ENCODE results near the gene RAP2A. TPM values are rescaled to one million over a fixed set of nuclear protein-coding genes. Genes with fewer than 3 reads are reported as not detected.

Gene RAP2A
- total RNA-seq, 1 donor from 2014 or later = 46.6 TPM

DNA sequence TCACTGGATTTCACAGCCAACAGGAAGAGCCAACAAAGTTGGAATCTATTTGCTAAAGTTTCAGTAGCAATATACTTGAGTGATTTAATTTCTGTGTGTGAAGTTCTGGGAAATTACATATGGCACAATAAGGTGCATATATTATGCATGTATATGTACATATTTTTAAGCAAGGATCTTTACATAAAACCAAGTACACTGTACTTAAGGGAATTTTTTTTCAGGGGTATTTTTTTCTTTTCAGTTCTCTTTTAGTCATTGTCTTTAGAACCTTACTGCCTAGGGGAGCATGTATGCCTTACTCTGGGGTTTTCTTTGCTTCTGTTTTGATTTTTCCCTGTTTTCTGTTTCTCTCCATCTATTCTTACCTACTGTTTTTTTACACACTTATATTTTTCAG is 7.4 kb downstream of the RAP2A start:
- Mint-ChIP-seq H3K4me3 (ENCODE audit: unreplicated experiment) (no peak overlapping the region), H3K4me1 (ENCODE audit: low read depth, unreplicated experiment) (peaks cover 2% of the 10 kb centered on the region), H3K27ac (ENCODE audit: unreplicated experiment) (no peak overlapping the region), H3K36me3 (ENCODE audit: low read depth, unreplicated experiment) (no peaks in the 10 kb centered on the region), H3K27me3 (ENCODE audit: low read depth, unreplicated experiment) (no peaks in the 10 kb centered on the region), H3K9me3 (ENCODE audit: unreplicated experiment) (no peaks in the 10 kb centered on the region)
- H3K4me2 ChIP-seq (ENCODE audit: low read length) = no peak overlapping the region
- peaks cover 32% of the 10 kb centered on the region for H4K20me1 ChIP-seq (ENCODE audit: insufficient read depth, low read length)
- no peaks in the 10 kb centered on the region for H3K27me3 ChIP-seq (ENCODE audit: insufficient read depth, low read length)
- peaks cover 80% of the 10 kb centered on the region for H3K79me2 ChIP-seq (ENCODE audit: insufficient read depth, low read length)
- H2AFZ ChIP-seq (ENCODE audit: low read depth, low read length) = no peak overlapping the region
- no peak overlapping the region for H3K27ac ChIP-seq (ENCODE audit: low read depth, low read length)
- H3K36me3 ChIP-seq (ENCODE audit: insufficient read depth, low read length) = no peaks in the 10 kb centered on the region
- H3K9me3 ChIP-seq (ENCODE audit: insufficient read depth, low read depth, low read length) = no peaks in the 10 kb centered on the region
- no peak overlapping the region for H3K4me3 ChIP-seq (ENCODE audit: insufficient read depth, low read depth, low read length)
- no peaks in the 10 kb centered on the region for H3K4me1 ChIP-seq (ENCODE audit: insufficient read depth, low read length)
- TF ChIP-seq, protein P1, sequence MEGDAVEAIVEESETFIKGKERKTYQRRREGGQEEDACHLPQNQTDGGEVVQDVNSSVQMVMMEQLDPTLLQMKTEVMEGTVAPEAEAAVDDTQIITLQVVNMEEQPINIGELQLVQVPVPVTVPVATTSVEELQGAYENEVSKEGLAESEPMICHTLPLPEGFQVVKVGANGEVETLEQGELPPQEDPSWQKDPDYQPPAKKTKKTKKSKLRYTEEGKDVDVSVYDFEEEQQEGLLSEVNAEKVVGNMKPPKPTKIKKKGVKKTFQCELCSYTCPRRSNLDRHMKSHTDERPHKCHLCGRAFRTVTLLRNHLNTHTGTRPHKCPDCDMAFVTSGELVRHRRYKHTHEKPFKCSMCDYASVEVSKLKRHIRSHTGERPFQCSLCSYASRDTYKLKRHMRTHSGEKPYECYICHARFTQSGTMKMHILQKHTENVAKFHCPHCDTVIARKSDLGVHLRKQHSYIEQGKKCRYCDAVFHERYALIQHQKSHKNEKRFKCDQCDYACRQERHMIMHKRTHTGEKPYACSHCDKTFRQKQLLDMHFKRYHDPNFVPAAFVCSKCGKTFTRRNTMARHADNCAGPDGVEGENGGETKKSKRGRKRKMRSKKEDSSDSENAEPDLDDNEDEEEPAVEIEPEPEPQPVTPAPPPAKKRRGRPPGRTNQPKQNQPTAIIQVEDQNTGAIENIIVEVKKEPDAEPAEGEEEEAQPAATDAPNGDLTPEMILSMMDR (IDR thresholded peaks at IDR 0.05; ENCODE audit: insufficient read depth, low read depth, low read length) = no peak
- TF ChIP-seq EZH2 (IDR thresholded peaks at IDR 0.05; ENCODE audit: insufficient read depth, low read length) = no peak
- no peak for DNase-seq (ENCODE audit: low read depth)
- H3K9ac ChIP-seq (ENCODE audit: low read length) = no peak overlapping the region
- FAIRE-seq = no peak

DNA sequence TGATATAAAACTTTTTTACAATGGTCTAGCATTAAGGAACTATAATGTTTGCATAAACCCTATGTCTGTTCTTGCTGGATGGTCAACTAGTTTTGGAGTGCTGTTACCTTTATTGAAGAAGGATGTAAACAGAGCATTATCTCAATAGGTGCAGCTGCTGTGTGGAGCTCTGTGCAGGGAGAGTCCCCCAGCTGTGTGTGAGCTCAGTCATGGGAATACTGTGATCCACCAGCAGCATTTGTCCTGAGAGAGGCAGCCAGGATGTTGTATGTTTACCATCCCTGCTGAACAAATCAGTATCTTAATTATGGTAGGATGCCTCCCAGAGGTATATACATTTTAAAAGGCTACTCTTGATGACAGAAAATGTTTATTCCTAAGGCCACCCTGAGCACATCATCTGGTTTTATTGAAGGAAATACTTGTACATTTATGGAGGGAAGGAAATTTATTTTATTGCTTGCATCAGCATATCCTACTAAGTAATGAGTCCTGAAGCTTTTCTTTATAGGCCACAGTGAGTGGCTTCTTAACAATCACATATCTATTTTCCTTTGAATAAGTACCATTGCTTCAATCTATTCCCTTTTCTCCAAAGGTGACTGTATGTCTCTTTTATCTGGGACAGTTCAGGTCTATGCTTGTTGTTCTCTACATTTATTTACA is 11.7 kb downstream of the RAP2A start:
- no peaks in the 10 kb centered on the region for H3K9me3 Mint-ChIP-seq (ENCODE audit: unreplicated experiment)
- Histone ChIP-seq H3K36me3 (ENCODE audit: insufficient read depth, low read length) (no peaks in the 10 kb centered on the region), H3K27me3 (ENCODE audit: insufficient read depth, low read length) (no peaks in the 10 kb centered on the region), H3K4me3 (ENCODE audit: insufficient read depth, low read depth, low read length) (no peak overlapping the region), H4K20me1 (ENCODE audit: insufficient read depth, low read length) (peaks cover 33% of the 10 kb centered on the region), H3K27ac (ENCODE audit: low read depth, low read length) (no peak overlapping the region), H3K4me1 (ENCODE audit: insufficient read depth, low read length) (no peaks in the 10 kb centered on the region), H3K9me3 (ENCODE audit: insufficient read depth, low read depth, low read length) (no peaks in the 10 kb centered on the region), H3K9ac (ENCODE audit: low read length) (no peak overlapping the region), H3K79me2 (ENCODE audit: insufficient read depth, low read length) (peaks cover 68% of the 10 kb centered on the region), H3K4me2 (ENCODE audit: low read length) (no peak overlapping the region), H2AFZ (ENCODE audit: low read depth, low read length) (no peak overlapping the region)
- H3K36me3 Mint-ChIP-seq (ENCODE audit: low read depth, unreplicated experiment) = peaks cover 3% of the 10 kb centered on the region
- H3K27me3 Mint-ChIP-seq (ENCODE audit: low read depth, unreplicated experiment) = no peaks in the 10 kb centered on the region
- no peak for DNase-seq (ENCODE audit: low read depth)
- H3K4me3 Mint-ChIP-seq (ENCODE audit: unreplicated experiment) = no peak overlapping the region
- no peak overlapping the region for H3K27ac Mint-ChIP-seq (ENCODE audit: unreplicated experiment)
- H3K4me1 Mint-ChIP-seq (ENCODE audit: low read depth, unreplicated experiment) = peaks cover 8% of the 10 kb centered on the region
- no peak for TF ChIP-seq EZH2 (IDR thresholded peaks at IDR 0.05; ENCODE audit: insufficient read depth, low read length)
- TF ChIP-seq, protein P1 (IDR thresholded peaks at IDR 0.05; ENCODE audit: insufficient read depth, low read depth, low read length) = no peak
- no peak for FAIRE-seq

DNA sequence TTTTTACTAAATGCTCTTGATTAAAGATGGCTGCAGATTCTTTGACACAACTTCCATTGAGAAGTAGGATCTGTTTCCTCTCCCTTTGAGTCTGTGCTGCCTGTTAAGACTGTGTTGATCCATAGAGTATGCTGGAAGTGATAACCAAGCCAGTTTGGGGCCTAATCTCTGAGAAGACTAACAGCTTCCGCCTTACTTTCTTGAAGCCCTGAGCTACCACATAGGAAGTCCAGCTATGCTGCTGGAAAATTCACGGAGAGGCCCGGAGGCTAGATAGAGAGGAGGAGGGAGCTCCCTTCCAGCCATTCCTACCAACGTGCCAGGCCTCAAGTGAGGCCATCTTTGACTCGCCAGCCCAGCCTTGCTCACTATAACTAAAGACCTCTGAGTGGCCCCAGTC is 12.5 kb downstream of the RAP2A start:
- no peak overlapping the region for H3K4me3 ChIP-seq (ENCODE audit: insufficient read depth, low read depth, low read length)
- no peak overlapping the region for H3K4me2 ChIP-seq (ENCODE audit: low read length)
- Mint-ChIP-seq H3K36me3 (ENCODE audit: low read depth, unreplicated experiment) (peaks cover 5% of the 10 kb centered on the region), H3K9me3 (ENCODE audit: unreplicated experiment) (no peaks in the 10 kb centered on the region), H3K27me3 (ENCODE audit: low read depth, unreplicated experiment) (no peaks in the 10 kb centered on the region), H3K27ac (ENCODE audit: unreplicated experiment) (no peak overlapping the region), H3K4me3 (ENCODE audit: unreplicated experiment) (no peak overlapping the region), H3K4me1 (ENCODE audit: low read depth, unreplicated experiment) (peaks cover 8% of the 10 kb centered on the region)
- no peak for TF ChIP-seq EZH2 (IDR thresholded peaks at IDR 0.05; ENCODE audit: insufficient read depth, low read length)
- TF ChIP-seq, protein P1 (IDR thresholded peaks at IDR 0.05; ENCODE audit: insufficient read depth, low read depth, low read length) = no peak
- no peaks in the 10 kb centered on the region for H3K27me3 ChIP-seq (ENCODE audit: insufficient read depth, low read length)
- H3K9me3 ChIP-seq (ENCODE audit: insufficient read depth, low read depth, low read length) = no peaks in the 10 kb centered on the region
- H2AFZ ChIP-seq (ENCODE audit: low read depth, low read length) = no peak overlapping the region
- peaks cover 69% of the 10 kb centered on the region for H3K79me2 ChIP-seq (ENCODE audit: insufficient read depth, low read length)
- H3K9ac ChIP-seq (ENCODE audit: low read length) = no peak overlapping the region
- H3K36me3 ChIP-seq (ENCODE audit: insufficient read depth, low read length) = no peaks in the 10 kb centered on the region
- FAIRE-seq (no peak), DNase-seq (ENCODE audit: low read depth) (no peak)
- peaks cover 33% of the 10 kb centered on the region for H4K20me1 ChIP-seq (ENCODE audit: insufficient read depth, low read length)
- H3K27ac ChIP-seq (ENCODE audit: low read depth, low read length) = no peak overlapping the region
- no peaks in the 10 kb centered on the region for H3K4me1 ChIP-seq (ENCODE audit: insufficient read depth, low read length)
